Kidney (tissue), 14 donors: ENCODE data around the gene CTLA4. TPM values are rescaled to one million over a fixed set of nuclear protein-coding genes. Genes with fewer than 3 reads are reported as not detected.
A peak's percentile ranks its signal among the peaks of the same experiment; 100 is the strongest.

Experiments
- DNase-seq, 5 donors: peaks; one replicate each; pipeline ENCODE4 v3.0.0-alpha.2; 2013 to 2020
- FAIRE-seq: peaks from 2 replicates; lab custom pipeline; 2012; peaks lifted over from hg19 to GRCh38; lab: Jason Lieb, UNC
- H3K27ac ChIP-seq, 2 donors: one replicate each; pipeline ENCODE4 v1.7.0; 2013; ENCODE audit warnings: low read depth in 2 of 2, low read length in 2 of 2, inconsistent platforms in 1 of 2
- H3K27me3 ChIP-seq: one replicate; pipeline ENCODE4 v1.7.1; 2013; ENCODE audit warnings: low read length, inconsistent platforms; ENCODE audit not compliant: control insufficient read depth, insufficient read depth
- H3K36me3 ChIP-seq, 3 donors: one replicate each; pipeline versions ENCODE4 v1.7.0 to v1.7.1; 2013; ENCODE audit warnings: low read length in 3 of 3, control low read depth in 1 of 3, inconsistent platforms in 1 of 3; ENCODE audit not compliant: insufficient read depth in 3 of 3, control insufficient read depth in 2 of 3
- H3K4me1 ChIP-seq, 3 donors: one replicate each; pipeline versions ENCODE4 v1.7.0 to v1.7.1; 2013; ENCODE audit warnings: low read length in 3 of 3, inconsistent platforms in 1 of 3, low read depth in 1 of 3; ENCODE audit not compliant: control insufficient read depth in 2 of 3, insufficient read depth in 2 of 3
- H3K4me3 ChIP-seq, 3 donors: one replicate each; pipeline versions ENCODE4 v1.7.0 to v1.8.1; 2013; ENCODE audit warnings: low read length in 3 of 3, control low read depth in 1 of 3, inconsistent platforms in 1 of 3
- H3K9ac ChIP-seq, 3 donors: one replicate each; pipeline versions ENCODE4 v1.7.0 to v1.7.1; 2013; ENCODE audit warnings: low read length in 3 of 3, control low read depth in 1 of 3, inconsistent platforms in 1 of 3
- H3K9me3 ChIP-seq, 3 donors: one replicate each; pipeline versions ENCODE4 v1.7.0 to v1.7.1; 2013; ENCODE audit warnings: low read length in 3 of 3, control low read depth in 1 of 3, inconsistent platforms in 1 of 3; ENCODE audit not compliant: control insufficient read depth in 2 of 3, insufficient read depth in 1 of 3
- intact Hi-C: fragments of 100-400 bp; cut with DNase I; formaldehyde crosslinking; loops from one replicate; pipeline ENCODE4 v1.11.1; 2022
- polyA plus RNA-seq: library from polyadenylated mRNA; stranded (reverse); fragments of 350-450 nt; fragmentation: Illumina TruSeq; extraction: RNeasy Lipid Tissue Mini Kit (QIAGEN cat#74804); gene quantifications from one replicate; pipeline ENCODE4 v1.2.3, GENCODE V29; 2014; ENCODE audit warnings: low read depth, low replicate concordance; ENCODE audit not compliant: insufficient read depth
- total RNA-seq: library from RNA; stranded (reverse); fragmentation: NEBNext Ultra II Directional; extraction: Animal tissue kit (Norgen Biotek cat#: 25700); gene quantifications from one replicate; pipeline ENCODE4 v1.2.1, GENCODE V29; 2021
- TF ChIP-seq, protein P1 (sequence below): IDR thresholded peaks from 3 replicates; pipeline ENCODE4 v1.5.1; 2012; ENCODE audit warnings: mild to moderate bottlenecking, moderate library complexity, borderline replicate concordance; ENCODE audit not compliant: insufficient read depth; ENCODE audit errors: extremely low read depth
- donor health status: control.
- donor health status: control.
- donor health status: control.
- donor health status: control.
- donor health status: control.
- donor health status: DM: yes; HTN: yes; CAD: no.
- donor health status: Normal renal cell carcinoma (clear cell type).

The CTLA4 gene
- total and polyA plus RNA-seq, 2 donors from 2014 or later, result 0.22 to 2.0 TPM

DNA sequence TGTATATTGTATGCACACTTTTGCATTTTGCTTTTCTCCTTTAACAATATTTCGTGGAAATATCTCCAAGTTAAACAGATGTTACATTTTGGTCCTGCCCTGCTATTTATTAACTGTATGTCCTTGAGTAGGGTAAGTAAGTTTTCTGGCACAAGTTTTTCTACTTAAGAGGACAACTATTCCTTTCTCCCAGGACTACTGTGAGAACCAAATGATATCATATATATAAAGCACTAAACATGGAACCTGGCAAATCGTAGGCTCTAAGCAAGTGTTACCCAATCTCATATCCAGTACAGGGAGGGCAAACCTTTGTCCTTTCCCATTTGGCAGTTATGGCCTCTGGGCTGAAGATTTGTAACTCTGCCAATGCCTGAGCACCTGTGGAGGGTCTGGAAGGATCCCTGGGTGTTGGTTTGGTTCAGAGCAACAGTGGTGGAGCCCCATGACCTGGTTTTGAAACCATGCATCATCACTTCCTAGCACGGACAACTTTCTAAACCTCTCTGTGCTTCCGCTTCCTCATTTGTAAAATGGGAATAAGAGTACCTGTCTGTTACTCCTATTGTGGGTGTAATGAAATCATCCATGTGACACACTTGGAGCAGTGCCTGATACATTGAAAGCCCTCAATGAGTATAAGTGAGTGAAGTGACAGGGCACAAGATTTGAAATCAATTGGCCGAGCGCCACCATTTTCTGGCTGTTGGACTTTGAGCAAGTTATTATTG, 40.7 kb downstream of the CTLA4 start:
- DNase-seq, result no peak
- Histone ChIP-seq H3K4me1 (peaks cover 0 to 5% (median 0%) of the 10 kb centered on the region in 3 donors), H3K4me3 (no peak overlapping the region), H3K9me3 (no peaks in the 10 kb centered on the region), H3K27ac (no peak overlapping the region), H3K36me3 (no peaks in the 10 kb centered on the region), H3K27me3 (no peaks in the 10 kb centered on the region), H3K9ac (no peak overlapping the region)
- TF ChIP-seq, protein P1, sequence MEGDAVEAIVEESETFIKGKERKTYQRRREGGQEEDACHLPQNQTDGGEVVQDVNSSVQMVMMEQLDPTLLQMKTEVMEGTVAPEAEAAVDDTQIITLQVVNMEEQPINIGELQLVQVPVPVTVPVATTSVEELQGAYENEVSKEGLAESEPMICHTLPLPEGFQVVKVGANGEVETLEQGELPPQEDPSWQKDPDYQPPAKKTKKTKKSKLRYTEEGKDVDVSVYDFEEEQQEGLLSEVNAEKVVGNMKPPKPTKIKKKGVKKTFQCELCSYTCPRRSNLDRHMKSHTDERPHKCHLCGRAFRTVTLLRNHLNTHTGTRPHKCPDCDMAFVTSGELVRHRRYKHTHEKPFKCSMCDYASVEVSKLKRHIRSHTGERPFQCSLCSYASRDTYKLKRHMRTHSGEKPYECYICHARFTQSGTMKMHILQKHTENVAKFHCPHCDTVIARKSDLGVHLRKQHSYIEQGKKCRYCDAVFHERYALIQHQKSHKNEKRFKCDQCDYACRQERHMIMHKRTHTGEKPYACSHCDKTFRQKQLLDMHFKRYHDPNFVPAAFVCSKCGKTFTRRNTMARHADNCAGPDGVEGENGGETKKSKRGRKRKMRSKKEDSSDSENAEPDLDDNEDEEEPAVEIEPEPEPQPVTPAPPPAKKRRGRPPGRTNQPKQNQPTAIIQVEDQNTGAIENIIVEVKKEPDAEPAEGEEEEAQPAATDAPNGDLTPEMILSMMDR, result no peak
- intact Hi-C loops, result no loop called here
- FAIRE-seq, result no peak

DNA sequence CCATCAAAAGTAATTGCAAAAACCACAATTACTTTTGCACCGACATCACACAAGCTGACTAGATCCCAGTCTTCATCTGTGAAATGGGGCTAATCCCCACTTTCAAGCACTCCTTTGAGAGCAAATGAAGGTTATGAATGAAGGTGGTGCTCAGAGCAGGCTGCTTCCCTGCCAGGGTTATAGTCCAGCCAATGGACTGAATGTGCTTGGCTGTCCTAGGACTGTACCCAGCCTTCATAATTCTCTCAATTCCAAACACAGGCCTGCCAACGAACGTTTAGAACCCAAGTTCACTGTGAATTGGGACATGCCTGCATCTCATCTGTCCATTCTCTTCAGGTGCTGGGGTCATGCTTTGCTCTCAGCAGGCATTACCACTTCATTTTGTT, 41.2 kb downstream of the CTLA4 start:
- intact Hi-C loops, result no loop called here
- no peak overlapping the region for H3K27ac ChIP-seq
- no peak for FAIRE-seq

DNA sequence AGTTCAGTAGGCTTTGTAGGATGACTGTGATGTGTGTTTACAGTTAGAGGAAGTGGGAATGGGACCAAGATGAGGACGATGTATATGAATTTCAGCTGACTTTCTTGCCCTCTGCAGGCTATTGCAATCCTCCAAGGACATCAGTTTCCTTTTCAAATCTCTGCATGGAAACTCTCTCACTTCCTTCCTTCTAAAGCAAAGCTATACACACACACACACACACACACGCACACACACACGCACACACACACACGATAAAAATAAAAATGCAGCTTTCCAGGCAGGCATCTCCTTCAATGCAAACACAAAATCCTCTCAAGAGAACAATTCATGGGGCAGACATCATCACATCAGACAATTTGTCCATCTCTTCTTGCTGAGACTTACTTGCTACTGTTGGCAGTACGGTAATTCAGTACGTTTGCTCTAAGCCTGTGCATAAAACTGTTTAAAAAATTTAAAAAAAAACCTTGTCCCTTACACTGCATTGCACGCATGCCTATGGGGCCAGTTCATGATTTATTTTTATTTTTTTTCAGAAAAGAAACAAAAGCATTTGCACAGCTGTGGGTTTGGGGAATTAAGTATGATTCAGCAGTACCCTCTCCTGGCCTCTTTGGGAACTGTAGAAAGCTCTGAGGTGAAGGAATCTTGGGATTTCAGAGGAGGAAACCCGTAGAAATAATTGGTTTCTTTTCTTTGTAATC, 41.8 kb downstream of the CTLA4 start:
- H3K9ac ChIP-seq, result no peak overlapping the region
- no peak overlapping the region for H3K27ac ChIP-seq
- FAIRE-seq, result peak; percentile 59

More for the DNA sequence above, 41.2 kb downstream of the CTLA4 start:
- Histone ChIP-seq H3K27me3 (no peaks in the 10 kb centered on the region), H3K9ac (no peak overlapping the region), H3K36me3 (no peaks in the 10 kb centered on the region), H3K4me1 (peaks cover 0 to 5% (median 0%) of the 10 kb centered on the region in 3 donors), H3K4me3 (no peak overlapping the region), H3K9me3 (no peaks in the 10 kb centered on the region)
- TF ChIP-seq, protein P1, result no peak
- no peak for DNase-seq

More for the DNA sequence above, 41.8 kb downstream of the CTLA4 start:
- no peaks in the 10 kb centered on the region for H3K9me3 ChIP-seq
- intact Hi-C loops, result no loop called here
- peak in 3 of 5 donors; percentile 28 to 85 (median 69) for DNase-seq
- no peaks in the 10 kb centered on the region for H3K36me3 ChIP-seq
- H3K4me3 ChIP-seq, result peak overlapping the region; percentile 3 to 32 (median 27)
- peaks cover 0 to 5% (median 0%) of the 10 kb centered on the region in 3 donors for H3K4me1 ChIP-seq
- TF ChIP-seq, protein P1, result peak; percentile 46
- no peaks in the 10 kb centered on the region for H3K27me3 ChIP-seq
